GM21619 (cell line): ENCODE data around the gene FOLR2.
A peak's percentile ranks its signal among the peaks of the same experiment; 100 is the strongest.

Experiments used
- ATAC-seq: cut with Tn5 transposase; IDR thresholded peaks from one replicate; pipeline ENCODE4 v1.9.1; 2021; ENCODE audit not compliant: unreplicated experiment

The FOLR2 gene

DNA sequence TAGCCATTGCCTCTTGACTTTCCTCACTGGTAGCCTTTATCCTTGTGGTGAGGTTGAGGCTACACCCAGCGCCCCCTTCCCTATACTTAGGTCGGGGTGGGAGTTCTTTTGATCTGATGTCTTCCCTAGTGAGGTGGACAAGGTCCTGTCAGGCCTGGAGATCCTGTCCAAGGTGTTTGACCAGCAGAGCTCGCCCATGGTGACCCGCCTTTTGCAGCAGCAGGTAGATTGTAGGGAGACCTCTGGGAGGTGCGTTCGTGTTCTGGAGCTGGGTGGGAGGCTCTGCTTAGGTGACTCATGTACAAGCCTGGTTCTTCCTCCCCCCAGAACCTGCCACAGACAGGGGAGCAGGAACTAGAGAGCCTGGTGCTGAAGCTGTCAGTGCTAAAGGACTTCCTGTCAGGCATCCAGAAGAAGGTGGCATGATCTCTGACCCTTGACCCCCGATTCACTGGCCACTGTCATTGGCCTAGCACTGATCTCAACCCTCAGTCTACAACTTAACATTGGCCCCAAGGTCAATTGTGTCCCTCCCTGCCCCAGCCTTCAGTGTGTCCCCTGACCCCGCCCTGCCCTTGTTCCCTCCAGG, 12.8 kb downstream of the FOLR2 start:
- ATAC-seq, result no peak

DNA sequence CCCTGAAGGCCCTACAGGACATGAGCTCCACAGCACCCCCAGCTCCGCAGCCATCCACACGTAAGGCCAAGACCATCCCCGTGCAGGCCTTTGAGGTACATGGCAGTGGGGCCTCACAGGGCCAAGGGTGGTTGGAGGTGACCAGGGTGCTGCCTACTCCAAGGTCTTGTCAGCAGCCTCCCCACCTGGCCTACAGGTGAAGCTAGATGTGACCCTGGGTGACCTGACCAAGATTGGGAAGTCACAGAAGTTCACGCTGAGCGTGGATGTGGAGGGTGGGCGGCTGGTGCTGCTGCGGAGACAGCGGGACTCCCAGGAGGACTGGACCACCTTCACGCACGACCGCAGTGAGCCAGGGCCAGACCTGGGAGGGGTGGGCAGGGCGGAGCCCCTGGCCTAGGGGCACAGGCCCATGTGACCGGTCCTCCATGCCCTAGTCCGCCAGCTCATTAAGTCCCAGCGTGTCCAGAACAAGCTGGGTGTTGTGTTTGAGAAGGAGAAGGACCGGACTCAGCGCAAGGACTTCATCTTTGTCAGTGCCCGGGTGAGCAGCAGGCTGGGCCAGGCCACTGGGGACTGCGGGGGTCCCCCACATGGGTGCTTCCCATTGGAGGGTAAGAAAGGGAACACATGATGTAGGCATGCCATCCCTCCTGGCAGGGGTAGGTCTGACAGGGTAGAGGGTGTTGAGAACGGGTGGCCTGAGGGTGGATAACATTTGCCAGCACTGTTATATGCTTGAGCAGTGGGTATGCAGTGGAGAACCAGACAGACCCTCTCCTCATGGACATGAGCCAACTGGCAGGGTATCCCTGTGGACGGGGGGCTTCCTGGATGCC, 13.6 kb downstream of the FOLR2 start:
- ATAC-seq, result no peak

DNA sequence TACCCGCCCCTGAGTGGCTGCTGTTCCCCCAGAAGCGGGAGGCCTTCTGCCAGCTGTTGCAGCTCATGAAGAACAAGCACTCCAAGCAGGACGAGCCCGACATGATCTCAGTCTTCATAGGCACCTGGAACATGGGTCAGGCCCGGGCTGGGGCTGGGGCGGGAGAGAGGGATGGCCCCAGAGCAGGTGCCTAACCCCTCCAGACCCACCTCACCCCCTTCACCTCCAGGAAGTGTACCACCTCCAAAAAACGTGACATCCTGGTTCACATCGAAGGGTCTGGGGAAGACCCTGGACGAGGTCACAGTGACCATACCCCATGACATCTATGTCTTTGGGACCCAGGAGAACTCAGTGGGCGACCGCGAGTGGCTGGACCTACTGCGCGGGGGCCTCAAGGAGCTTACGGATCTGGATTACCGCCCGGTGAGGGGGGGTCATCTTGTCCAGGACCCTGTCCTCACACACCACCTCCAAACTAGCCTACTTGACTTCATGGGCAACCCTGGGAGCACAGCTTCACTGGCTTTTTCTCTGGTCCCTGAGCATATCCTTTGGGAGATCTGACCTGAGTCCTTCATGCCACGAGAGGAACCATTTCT, 14.3 kb downstream of the FOLR2 start:
- no peak for ATAC-seq

DNA sequence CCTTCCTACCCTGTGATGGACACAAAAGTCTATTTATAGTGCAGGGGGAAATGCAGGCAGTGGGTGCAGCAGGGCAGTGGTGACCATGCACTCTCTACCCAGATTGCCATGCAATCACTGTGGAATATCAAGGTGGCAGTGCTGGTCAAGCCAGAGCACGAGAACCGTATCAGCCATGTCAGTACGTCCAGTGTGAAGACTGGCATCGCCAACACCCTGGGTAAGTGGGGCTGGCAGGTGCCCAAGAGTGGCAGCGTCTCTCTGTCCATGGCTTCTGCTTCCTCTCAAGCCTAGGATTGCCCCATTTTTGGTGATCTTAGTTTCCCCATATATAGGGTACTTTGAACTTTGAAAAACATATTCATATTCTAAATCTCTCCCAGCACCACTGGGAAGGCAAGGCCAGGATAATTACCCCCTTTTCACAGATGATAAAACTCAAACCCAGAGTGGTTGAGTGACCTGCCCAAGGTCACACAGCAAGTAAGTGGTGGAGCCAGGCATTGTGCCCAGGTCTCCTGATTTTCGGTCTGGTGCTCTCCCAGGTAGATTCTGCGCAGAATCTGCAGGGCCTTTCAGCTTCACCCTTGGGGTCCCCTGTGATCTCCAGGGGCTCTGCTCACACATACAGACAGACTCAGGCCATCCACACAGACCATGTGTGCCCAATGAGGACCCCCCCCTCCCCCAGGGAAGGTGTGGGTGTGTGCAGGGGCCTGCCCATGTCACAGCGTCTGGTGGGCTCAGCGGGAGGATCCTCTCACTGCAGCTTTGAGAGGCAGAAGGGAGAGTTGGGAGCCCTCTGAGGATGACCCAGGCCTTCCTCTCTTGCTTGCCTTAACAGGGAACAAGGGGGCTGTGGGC, 15.0 kb downstream of the FOLR2 start:
- no peak for ATAC-seq

DNA sequence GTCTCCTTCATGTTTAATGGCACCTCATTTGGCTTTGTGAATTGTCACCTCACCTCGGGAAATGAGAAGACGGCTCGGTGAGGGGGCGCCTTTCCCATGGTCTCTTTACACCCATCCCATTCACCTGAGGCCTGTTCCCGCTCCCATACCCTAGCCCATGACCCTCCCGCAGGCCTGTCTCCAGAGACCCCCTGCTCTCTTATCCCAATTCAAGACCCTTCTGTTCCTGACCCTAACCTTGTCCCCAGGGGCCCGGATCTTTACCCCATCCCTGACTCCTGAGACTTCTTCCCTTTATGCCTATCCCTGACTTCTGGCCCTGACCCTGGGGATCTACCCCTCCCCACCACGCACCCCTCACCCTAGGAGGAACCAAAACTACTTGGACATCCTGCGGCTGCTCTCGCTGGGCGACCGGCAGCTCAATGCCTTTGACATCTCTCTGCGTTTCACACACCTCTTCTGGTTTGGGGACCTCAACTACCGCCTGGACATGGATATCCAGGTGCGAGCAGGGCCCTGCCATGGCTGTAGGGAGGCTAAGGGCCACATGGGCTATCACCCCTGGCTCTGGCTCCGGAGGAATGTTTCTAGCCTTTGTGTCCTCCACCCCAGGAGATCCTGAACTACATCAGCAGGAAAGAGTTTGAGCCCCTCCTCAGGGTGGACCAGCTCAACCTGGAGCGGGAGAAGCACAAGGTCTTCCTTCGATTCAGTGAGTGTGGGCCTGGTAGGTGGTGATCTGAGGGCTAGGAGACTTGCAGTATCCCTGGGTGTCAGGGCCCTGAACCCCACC, 15.9 kb downstream of the FOLR2 start:
- no peak for ATAC-seq

DNA sequence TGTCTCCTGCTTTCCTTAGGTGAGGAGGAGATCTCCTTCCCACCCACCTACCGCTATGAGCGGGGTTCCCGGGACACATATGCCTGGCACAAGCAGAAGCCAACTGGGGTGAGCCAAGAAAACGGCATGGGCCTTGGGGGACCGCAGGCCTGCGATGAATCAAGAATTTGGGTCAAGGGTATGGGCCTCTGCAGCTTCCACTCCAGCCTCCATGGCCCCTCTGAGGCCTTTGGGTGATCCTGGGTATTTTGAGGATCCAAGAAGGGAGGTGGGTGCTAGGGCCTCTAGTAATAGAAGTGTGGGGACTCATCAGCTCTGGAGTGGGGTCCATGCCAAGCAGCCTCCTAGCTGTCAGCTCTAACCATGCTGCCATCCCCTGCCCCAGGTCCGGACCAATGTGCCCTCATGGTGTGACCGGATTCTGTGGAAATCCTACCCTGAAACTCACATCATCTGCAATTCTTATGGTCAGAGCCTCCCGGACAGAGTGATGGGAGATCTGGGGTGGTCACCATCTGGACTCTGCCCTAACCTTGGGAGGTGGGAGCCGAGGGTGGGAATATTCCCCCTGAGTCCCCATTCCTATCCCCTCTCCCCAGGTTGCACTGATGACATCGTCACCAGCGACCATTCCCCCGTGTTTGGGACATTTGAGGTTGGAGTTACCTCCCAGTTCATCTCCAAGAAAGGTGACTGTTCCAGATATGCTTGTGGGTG, 16.6 kb downstream of the FOLR2 start:
- no peak for ATAC-seq

DNA sequence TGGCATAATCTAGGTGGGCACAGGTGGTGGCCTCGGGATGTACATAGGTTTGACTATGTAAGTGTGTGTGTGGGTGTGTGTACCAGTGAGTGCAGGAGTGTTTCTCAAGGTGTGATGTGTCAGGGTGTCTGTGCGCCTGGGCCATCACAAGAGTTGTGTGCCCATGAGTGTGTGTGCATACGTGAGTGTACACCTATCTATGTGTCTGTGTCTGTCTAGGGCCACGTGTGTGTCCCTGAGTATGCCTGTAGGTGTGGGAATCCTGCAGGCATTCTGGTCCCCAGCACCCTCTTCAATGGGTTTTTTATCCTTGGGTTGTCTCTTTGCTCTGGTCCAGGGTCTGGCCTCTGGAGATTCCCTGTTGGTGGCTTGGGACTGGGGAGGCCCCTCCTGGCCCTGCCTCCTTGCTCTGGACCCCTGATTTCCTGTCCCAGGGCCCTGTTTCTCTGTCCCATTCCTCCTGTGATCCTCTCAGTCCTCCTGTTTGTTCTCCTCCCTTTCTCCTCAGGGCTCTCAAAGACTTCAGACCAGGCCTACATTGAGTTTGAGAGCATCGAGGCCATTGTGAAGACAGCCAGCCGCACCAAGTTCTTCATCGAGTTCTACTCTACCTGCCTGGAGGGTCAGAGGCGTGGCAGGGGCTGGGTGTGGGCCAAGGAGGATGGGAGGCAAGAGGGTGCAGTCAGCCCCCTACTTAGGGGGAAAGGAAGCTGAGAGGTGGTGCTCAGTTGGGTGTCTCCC, 17.3 kb downstream of the FOLR2 start:
- ATAC-seq, result no peak

DNA sequence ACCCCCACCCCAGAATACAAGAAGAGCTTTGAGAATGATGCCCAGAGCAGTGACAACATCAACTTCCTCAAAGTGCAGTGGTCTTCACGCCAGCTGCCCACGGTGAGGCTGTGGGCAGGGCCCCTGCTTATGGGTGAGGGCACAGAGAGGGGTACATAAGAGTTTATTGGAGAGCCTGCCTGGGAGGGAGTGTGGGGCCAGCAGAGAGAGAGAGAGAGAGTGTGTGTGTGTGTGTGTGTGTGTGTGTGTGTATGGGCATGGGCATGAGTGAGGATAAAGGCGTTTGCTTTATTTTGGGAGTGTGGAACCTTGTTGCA, 17.9 kb downstream of the FOLR2 start:
- no peak for ATAC-seq

DNA sequence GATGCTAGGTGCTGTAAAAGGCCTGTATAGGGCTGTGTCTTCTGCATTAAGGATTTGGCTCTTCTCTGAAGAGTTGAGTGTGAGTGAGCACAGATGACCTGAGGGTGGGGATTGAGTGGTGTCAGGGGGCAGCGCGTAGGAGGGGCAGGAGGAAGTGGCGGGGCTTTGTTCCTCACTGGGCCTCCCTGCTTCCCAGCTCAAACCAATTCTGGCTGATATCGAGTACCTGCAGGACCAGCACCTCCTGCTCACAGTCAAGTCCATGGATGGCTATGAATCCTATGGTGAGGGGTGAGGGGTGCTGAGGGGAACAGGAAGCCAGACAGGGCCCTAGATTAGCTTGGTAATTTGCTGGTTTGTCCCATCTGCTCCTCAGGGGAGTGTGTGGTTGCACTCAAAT, 18.3 kb downstream of the FOLR2 start:
- ATAC-seq, result no peak

DNA sequence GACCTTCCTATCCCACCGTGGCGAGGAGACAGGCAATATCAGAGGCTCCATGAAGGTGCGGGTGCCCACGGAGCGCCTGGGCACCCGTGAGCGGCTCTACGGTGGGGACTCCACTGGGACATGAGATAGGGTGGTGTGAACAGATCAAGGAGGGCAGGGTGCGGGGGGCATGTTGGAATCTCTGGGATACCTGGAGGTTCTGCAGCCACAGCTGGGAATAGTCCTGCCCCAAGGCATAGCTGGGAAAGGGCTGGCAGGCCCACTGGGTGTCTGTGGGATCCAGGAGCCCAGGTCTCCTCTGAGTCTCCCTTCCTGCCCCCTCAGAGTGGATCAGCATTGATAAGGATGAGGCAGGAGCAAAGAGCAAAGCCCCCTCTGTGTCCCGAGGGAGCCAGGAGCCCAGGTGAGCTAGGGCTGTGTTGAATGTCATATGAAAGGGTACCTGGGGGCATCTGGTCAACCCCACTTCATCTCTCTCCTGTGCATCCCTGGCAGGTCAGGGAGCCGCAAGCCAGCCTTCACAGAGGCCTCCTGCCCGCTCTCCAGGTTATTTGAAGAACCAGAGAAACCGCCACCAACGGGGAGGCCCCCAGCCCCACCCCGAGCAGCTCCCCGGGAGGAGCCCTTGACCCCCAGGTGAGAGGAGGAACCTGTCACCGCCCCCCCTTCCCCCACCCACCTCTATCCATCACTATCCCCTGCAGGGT, 18.9 kb downstream of the FOLR2 start:
- ATAC-seq, result no peak

DNA sequence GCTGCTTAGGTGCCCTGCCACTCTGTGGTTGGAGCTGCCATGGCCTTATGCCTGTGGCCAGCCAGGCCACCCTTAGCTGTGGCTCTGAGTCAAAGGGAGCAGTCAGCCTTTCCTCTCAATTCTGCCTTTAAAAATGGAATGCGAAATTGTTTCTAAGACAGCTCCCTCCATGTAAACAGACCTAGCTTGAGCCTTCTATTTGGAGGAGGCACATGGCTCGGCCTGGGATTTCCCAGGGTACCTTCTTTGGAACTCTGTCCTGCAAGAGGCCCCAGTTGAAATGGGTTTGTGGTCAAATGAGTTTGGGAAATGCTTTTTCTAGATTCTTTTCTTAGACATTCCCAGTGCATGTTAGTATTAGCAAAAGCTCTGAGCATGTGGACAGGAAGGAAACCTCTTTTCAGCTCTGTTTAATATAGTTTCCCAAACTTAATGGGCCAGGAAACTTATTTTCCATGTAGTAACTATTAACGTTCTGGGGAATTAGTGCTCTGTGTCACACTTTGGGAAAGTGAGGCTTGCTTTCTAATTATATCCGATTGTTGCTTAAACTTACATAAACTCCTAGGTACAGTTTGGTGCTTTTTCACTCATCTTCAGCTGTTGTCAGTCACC, 19.6 kb downstream of the FOLR2 start:
- ATAC-seq, result no peak

DNA sequence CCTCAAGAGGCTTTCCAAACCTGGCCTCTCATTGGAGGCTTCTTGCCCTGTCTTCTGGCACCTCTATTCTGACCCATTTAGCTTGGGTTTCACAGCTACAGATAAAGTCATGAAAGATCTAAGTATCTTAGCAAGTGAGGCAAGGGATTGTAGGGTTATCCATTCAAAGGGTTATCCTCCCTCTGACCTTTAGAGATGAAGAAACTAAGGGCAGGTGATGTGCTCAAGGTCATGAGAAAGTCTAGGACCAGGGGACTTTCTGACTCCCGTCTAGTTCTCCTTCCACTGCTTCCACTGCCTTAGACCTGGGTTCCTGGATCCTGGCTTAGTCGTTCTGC, 20.1 kb downstream of the FOLR2 start:
- ATAC-seq, result no peak

DNA sequence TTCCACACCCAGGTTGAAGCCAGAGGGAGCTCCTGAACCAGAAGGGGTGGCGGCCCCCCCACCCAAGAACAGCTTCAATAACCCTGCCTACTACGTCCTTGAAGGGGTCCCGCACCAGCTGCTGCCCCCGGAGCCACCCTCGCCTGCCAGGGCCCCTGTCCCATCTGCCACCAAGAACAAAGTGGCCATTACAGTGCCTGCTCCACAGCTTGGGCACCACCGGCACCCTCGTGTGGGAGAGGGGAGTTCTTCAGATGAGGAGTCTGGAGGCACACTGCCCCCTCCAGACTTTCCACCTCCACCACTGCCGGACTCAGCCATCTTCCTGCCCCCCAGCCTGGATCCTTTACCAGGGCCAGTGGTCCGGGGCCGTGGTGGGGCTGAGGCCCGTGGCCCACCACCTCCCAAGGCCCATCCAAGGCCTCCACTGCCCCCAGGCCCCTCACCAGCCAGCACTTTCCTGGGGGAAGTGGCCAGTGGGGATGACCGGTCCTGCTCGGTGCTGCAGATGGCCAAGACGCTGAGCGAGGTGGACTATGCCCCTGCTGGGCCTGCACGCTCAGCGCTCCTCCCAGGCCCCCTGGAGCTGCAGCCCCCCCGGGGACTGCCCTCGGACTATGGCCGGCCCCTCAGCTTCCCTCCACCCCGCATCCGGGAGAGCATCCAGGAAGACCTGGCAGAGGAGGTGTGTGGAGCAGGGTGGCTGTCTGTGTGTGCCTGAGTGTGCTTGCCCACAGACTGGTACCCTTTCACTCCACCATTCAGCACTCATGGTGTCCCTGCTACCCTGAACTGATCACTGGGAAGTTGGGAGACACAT, 20.7 kb downstream of the FOLR2 start:
- no peak for ATAC-seq

DNA sequence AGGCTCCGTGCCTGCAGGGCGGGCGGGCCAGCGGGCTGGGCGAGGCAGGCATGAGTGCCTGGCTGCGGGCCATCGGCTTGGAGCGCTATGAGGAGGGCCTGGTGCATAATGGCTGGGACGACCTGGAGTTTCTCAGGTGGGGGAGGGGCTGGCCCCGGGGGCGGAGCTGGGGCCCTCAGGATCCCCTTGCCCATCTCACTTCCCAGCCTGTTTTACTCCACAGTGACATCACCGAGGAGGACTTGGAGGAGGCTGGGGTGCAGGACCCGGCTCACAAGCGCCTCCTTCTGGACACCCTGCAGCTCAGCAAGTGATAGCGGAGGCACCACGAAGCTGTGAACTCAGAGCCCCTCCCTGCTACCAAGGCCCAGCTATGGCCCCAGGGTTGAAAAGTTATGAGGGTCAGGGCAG, 21.5 kb downstream of the FOLR2 start:
- no peak for ATAC-seq

DNA sequence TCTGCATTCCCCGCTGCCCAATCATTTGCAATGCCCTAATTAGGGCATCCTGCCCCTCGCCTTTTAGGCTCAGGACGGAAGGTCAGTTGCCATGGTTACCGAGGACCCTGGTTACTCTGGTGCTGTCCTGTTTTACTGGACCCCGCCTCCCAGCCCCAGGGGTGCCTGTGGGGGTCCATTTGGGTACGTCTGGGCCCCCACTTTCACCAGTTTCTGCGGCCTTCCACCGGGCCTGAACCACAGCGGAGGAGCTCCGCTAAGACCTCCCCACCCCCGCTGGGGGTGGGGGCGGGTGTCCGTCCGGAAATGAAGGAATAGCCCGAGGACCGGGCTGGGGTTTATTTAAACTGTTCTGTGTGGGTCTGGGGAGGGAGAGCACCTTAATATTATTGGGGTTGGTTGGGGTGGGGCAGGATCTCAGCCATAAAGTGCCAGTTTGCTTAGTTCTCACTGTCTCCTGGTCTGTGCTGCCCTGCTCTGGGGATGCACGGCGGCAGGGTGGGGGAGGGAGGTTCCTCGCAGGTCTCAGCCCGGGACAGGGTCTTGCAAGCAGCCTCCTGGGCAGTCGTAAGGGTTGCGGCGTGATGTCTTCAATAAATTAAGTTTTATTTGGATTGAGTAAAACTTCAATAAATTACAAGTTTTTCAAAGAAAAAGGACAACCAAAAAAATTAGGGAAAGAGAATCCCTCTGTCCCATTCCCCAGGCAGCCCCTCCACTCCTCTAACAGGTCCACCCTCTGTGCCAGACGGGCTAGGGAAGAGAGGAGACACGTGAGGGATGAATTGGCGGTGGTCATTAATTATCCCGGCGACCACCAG, 22.1 kb downstream of the FOLR2 start:
- no peak for ATAC-seq

DNA sequence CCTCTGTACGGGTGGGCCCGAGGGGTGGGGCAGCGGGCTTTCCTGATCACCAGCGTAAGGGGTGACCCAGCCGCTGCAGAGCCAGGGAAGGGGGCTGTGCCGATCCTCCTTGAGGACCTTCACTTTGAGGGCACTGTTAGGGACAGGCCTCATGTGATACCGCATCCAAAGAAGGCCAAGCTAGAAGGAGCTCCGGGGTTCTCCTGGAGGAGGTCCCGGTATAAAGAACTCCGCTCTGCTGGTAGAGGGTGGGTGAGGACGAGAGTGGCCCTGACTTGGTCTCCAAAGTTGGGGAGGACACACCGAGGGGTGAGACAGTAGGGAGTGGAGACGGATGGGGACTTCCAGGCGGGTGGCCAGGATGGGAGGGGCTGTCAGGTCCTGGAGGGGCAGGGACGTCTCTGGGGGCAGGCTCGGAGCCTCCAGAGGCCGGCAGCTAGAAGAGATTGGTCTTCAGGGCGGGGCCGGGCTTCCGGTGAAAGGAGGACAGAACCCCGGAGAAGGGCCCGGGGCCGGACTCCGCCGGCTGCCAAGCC, 22.8 kb downstream of the FOLR2 start:
- peak; percentile 46 for ATAC-seq
